Mesodermal cell (in vitro differentiated cells): Measurements from ENCODE around the gene ZNF45.

ENCODE experiments used
- H3K27ac ChIP-seq: 2 replicates; pipeline ENCODE4 v1.7.0; 2013; ENCODE audit warnings: mild to moderate bottlenecking, low read depth, low read length, moderate library complexity; ENCODE audit not compliant: severe bottlenecking
- H3K36me3 ChIP-seq: 2 replicates; pipeline ENCODE4 v1.7.1; 2013; ENCODE audit warnings: mild to moderate bottlenecking, low read length, moderate library complexity; ENCODE audit not compliant: control insufficient read depth, insufficient read depth
- H3K4me1 ChIP-seq: one replicate; pipeline ENCODE4 v1.7.1; 2013; ENCODE audit warnings: mild to moderate bottlenecking, low read length; ENCODE audit not compliant: insufficient read depth, control insufficient read depth, poor library complexity, severe bottlenecking
- H3K4me3 ChIP-seq: 2 replicates; pipeline ENCODE4 v1.7.0; 2013; ENCODE audit warnings: low read length, control low read depth, mild to moderate bottlenecking; ENCODE audit not compliant: insufficient read depth, poor library complexity, severe bottlenecking; ENCODE audit errors: extremely low read depth
- H3K9me3 ChIP-seq: 2 replicates; pipeline ENCODE4 v1.7.1; 2013; ENCODE audit warnings: mild to moderate bottlenecking, low read length, moderate library complexity; ENCODE audit not compliant: control insufficient read depth
- WGBS, 2 experiments: methylation state at CpG; one replicate each; pipeline ENCODE4 v1.1.5; 2013; ENCODE audit warnings: missing lambda C conversion rate in 2 of 2; ENCODE audit not compliant: insufficient coverage in 2 of 2; 5-methylcytosine and 5-hydroxymethylcytosine counted together

ZNF45 gene

DNA sequence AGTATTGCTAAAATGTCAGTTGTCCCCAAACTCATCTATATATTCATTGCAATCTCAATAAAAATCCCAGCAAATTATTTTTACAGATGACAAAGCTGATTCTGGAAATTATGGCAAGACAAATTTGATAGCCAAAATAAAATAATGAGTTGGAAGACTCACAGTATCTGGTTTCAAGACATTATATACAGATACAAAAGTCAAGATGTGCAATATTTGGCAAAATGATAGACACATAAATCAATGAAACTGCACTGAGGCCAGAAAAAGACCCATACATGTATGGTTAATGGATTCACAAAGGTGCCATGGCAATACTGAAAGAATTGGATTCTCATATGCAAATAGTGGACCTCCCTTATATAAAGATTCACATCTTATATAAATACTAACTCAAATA is 24.2 kb downstream of the ZNF45 start:
- peaks cover 30% of the 10 kb centered on the region for H3K36me3 ChIP-seq
- no peaks in the 10 kb centered on the region for H3K4me1 ChIP-seq
- H3K9me3 ChIP-seq, result peaks cover 46% of the 10 kb centered on the region
- no peak overlapping the region for H3K4me3 ChIP-seq
- no peak overlapping the region for H3K27ac ChIP-seq

DNA sequence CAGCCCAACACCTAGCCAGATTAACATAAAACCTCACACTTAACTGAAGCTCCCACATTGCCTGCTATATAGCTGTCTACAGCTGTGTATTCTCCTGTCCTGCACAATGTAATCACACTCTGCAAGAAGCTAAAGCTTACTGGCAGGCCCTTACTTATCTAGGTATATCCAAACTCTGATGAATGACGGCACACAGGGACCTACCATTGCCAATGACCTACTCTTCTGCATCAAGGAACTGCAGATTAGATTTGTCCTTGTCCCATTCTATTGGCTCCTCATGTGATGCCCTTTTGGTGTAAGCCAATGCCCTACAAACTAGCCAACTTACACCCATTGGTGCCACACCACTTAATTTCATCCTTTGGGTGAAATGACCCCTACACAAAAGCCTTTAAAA is 26.4 kb downstream of the ZNF45 start:
- 50 to 100% methylated on average over 1 of the region's 1 CpG for WGBS, 2 experiments
- peaks cover 8% of the 10 kb centered on the region for H3K36me3 ChIP-seq
- H3K4me3 ChIP-seq, result no peak overlapping the region
- peaks cover 24% of the 10 kb centered on the region for H3K9me3 ChIP-seq
- H3K4me1 ChIP-seq, result no peaks in the 10 kb centered on the region
- no peak overlapping the region for H3K27ac ChIP-seq

DNA sequence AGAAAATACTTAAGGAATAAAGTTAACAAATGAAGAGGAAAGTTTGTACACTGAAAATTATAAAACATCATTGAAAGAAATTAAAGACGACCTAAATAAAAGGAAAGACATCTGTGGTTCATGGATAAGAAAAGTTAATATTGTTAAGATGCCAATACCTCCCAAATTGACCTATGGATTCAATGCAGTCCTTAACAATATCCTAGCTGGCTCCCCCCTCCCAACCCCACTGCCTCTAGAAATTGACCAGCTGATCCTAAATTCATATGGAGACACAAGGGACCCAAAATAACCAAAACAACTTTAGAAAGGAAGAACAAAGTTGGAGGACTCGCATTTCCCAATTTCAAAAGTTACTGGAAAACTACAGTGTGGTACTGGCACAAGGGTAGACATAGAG is 28.3 kb downstream of the ZNF45 start:
- H3K27ac ChIP-seq, result no peak overlapping the region
- 80 to 100% methylated on average over 1 of the region's 2 CpGs for WGBS, 2 experiments
- H3K36me3 ChIP-seq, result no peaks in the 10 kb centered on the region
- H3K9me3 ChIP-seq, result peaks cover 15% of the 10 kb centered on the region
- H3K4me1 ChIP-seq, result no peaks in the 10 kb centered on the region
- no peak overlapping the region for H3K4me3 ChIP-seq

DNA sequence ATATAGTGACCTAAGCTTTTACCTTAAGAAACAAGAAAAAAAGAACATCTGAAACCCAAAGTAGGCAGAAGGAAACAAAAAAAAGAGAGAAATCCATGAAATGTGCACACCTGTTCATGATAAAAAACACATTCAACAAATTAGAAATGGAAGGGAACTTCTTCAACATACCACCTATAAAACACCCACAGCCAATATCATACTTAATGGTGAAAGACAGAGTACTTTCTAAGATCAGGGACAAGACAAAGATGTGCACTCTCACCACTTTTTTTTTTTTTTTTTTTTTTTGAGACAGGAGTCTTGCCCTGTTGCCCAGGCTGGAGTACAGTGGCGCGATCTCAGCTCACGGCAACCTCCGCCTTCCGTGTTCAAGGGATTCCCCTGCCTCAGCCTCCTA is 29.2 kb downstream of the ZNF45 start:
- Histone ChIP-seq H3K36me3 (no peaks in the 10 kb centered on the region), H3K4me1 (no peaks in the 10 kb centered on the region), H3K9me3 (peaks cover 15% of the 10 kb centered on the region), H3K27ac (no peak overlapping the region), H3K4me3 (no peak overlapping the region)
- 97% methylated on average over 5 of the region's 5 CpGs for WGBS, 2 experiments

DNA sequence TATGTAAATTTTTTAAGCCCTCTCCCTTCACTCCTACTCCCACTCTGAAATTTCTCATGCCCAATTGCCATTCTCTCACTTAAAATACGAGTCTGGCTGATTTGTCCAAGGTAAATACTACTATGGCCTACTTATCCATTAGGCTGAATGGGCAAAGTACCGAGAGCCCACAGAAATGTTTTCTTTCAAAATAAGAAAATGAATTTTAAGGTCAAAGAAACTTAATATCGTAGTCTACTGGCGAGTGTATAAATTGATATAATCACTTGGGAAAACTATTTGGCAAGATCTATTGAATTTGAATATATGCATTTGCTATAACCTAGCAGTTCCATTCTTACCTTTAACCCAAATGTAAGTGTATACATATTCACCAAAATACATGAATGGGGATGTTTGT is 32.7 kb downstream of the ZNF45 start:
- H3K4me3 ChIP-seq, result no peak overlapping the region

DNA sequence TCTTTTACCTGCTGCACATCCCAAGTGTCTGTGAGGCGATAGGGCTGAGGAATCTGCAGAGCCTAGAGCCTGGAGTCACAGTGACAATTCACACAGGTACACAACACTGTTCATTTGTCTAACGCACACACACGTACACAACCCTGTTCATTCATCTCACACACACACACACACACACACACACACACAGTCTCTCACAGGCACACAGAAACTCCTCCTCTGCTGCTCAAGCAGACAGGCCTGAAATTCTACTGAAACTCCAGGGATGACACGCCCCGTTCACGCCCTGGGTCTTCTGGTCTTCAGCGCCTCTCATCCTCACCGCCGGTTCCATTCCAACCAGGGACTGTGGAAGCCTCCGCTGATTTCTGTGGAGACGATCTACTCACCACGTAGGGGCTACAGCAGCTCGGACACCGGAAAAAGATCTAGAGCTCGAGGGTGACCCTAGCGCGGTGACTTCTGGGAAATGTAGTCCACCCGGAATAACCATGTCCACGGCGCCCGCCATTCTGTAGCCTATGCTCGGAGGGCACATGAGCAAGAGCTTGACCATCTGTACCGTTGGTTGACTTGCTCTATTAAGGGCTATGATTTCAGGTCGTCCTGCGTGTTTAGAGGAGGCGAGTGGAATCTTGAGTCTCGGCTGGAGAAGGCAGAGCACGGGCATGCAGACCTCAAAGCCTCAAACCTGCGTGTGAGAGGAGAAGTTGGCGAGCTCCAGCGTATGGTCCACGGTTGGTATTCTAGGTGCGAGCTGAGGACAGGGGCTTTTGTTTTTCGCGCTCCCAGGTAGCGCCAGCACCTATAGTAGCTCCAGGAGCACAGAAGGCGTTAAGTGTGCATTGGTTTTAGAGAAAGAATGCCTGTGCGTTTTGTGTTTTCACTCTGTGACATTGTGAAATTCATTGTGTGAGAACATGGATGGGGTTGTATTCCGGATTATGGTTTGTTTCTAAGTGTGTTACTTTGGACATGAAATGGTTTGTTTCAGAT is 33.4 kb downstream of the ZNF45 start:
- peak overlapping the region; percentile 46 for H3K4me3 ChIP-seq
- no peak overlapping the region for H3K27ac ChIP-seq
- 42 to 51% methylated on average over 29 to 32 of the region's 39 CpGs for WGBS, 2 experiments

More for the DNA sequence above, 32.7 kb downstream of the ZNF45 start:
- peaks cover 10% of the 10 kb centered on the region for H3K9me3 ChIP-seq
- no peaks in the 10 kb centered on the region for H3K36me3 ChIP-seq
- H3K27ac ChIP-seq, result no peak overlapping the region
- 67 to 100% methylated on average over 1 of the region's 4 CpGs for WGBS, 2 experiments
- no peaks in the 10 kb centered on the region for H3K4me1 ChIP-seq

DNA sequence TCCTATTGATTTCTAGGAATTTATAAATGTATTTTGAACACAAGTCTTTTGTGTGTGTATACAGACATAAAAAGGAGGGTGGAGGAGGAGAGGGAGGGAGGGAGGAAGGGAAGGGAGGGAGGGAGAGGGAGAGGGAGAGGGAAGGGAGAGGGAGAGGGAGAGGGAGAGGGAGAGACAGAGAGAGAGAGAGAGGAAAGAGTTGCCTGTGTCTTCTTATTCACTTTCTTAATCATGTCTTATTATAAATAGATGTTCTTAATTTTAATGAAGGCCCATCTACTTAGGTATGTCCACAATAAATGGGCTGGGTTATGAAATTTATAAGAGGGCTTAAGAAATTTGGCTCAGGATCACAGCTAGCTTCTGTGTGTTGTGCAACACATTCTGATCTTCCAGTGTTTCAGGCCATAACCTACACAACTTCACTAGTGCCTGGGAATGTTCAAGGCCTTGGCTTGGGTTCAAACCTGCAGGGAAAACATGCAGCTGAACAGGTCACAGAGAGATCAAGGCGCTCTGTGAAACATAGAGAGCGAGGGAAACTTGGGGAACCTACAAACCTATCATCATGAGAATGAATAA is 39.3 kb downstream of the ZNF45 start:
- WGBS, 2 experiments, result 80% methylated on average over 2 of the region's 2 CpGs; no CpG with 5 or more reads in 1 of the 2 experiments
- Histone ChIP-seq H3K4me1 (no peaks in the 10 kb centered on the region), H3K9me3 (peaks cover 7% of the 10 kb centered on the region), H3K36me3 (no peaks in the 10 kb centered on the region), H3K27ac (no peak overlapping the region), H3K4me3 (no peak overlapping the region)

More for the DNA sequence above, 33.4 kb downstream of the ZNF45 start:
- no peaks in the 10 kb centered on the region for H3K36me3 ChIP-seq
- no peaks in the 10 kb centered on the region for H3K4me1 ChIP-seq
- H3K9me3 ChIP-seq, result peaks cover 10% of the 10 kb centered on the region

DNA sequence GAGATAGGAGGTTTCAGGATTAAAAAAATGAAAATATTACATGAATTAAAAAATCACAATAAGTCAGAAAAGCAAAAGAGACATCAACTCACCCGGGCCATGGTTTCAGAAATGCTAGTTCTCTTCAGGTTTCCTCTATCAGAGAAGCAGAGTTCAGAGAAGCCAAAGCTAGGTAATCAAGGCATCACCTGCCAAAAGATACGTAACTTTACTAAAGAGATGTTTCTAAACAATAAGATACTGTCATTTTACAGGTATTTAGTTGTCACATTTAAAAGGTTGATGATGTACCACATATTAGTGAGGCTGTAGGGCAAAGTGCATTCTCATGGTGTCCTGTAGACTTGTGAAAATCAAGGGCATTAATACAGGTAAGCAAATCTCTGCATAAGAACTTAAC is 51.2 kb downstream of the ZNF45 start, which contains the start of gene ZNF404:
ZNF404 (minus strand) TSS at position 101 of the 400 bp plus-strand sequence.
- WGBS, 2 experiments, result 57 to 86% methylated on average over 1 of the region's 2 CpGs
- Histone ChIP-seq H3K9me3 (peaks cover 30% of the 10 kb centered on the region), H3K36me3 (no peaks in the 10 kb centered on the region), H3K27ac (no peak within 1 kb of the TSS), H3K4me1 (no peaks in the 10 kb centered on the region), H3K4me3 (no peak within 1 kb of the TSS)

DNA sequence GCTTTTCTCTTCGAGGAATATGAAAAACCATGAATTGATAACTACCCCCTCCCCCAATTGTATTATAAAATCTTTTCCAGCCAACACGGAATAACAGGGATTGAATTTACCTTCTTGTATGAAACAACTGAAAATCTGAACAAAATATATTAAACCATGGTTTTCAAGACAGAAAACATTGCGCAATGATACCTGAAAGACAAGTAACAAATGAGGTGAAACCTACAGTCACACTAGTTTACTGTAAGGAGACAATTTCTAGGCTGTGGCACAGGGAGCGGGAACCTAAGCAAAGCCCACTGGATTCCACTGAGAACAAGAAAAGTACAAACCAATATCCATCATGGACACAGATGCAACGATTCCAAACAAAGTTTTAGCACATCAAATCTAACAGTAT is 54.6 kb downstream of the ZNF45 start:
- Histone ChIP-seq H3K4me1 (no peaks in the 10 kb centered on the region), H3K27ac (no peak overlapping the region), H3K9me3 (peaks cover 36% of the 10 kb centered on the region), H3K4me3 (no peak overlapping the region), H3K36me3 (no peaks in the 10 kb centered on the region)
- 75 to 89% methylated on average over 1 to 2 of the region's 5 CpGs for WGBS, 2 experiments

DNA sequence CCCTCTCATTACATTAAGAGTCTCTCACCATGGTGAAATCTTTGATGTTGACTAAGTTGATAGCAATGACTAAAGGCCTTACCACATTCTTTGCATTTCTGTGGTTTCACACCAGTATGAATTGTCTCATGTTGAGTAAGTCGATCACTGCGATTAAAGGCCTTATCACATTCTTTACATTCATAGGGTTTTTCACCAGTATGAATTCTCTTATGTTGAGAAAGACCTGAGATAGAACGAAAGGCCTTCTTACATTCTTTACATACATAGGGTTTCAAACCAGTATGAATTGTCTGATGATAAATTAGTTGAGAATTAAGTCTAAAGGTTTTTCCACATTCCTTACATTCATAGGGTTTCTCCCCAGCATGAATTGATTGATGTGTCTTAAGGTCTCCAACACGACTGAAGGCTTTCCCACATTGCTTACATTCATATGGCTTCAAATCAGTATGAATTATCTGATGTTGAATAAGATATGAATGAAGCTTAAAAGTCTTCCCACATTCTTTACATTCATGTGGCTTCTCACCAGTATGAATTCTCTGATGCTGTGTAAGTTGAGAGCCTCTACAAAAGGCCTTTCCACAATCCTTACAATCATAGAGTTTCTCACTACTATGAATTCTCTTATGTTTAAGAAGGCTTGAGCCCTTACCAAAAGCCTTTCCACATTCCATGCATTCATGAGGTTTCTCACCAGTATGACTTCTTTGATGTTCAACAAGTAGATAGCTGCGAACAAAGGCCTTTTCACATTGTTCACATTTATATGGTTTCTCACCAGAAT is 62.3 kb downstream of the ZNF45 start:
- Histone ChIP-seq H3K9me3 (peaks cover 38% of the 10 kb centered on the region), H3K4me1 (no peaks in the 10 kb centered on the region), H3K36me3 (no peaks in the 10 kb centered on the region), H3K27ac (no peak overlapping the region), H3K4me3 (no peak overlapping the region)
- whole genome bisulfite sequencing, 2 experiments, result 100% methylated on average over 1 of the region's 5 CpGs; no CpG with 5 or more reads in 1 of the 2 experiments
